ENCODE data around the gene ABRAXAS1.

GRCh38 chr4:83527671-83528070 is 42.8 kb upstream of the ABRAXAS1 start:
- TF ChIP-seq CTCF (conservative IDR thresholded peaks at IDR 0.05) (no peak), EZH2 (IDR thresholded peaks at IDR 0.05; ENCODE audit: low read depth) (no peak)

All from PC-9 (cell line).